Stimulated activated CD4-positive, alpha-beta T cell treated with anti-CD3 and anti-CD28 coated beads, TNF-alpha, amount 100 ng/mL, for 1 hour (primary cell): ENCODE measurements around the gene PRKCQ.

Experiments used
- DNase-seq, 3 donors: peaks; one replicate each; pipeline ENCODE4 v3.0.0-alpha.2; 2020; ENCODE audit warnings: low read depth in 3 of 3, low spot score in 1 of 3

The PRKCQ gene

DNA sequence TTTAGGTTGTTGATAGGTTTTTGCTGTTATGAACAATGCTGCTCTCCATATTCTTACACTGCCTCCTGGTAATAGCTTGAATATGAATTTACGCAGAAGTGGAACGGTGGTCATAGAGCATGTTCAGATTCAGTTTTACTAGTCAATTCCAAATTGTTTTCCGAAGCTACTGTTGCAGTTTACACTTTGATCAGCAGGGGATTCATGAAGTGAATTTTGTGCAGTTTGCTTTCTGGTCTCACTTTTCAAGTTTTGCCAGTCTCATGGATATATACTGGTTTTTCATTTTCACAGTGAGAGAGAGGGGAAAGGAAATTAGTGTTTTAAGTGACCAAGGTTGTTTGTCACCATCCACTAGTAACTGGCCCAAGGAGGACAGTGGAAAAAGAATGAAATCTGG, 171.3 kb downstream of the PRKCQ start:
- no peak for DNase-seq

- no peak for DNase-seq
Measured at GRCh38 chr10:6407034-6407721, 172.9 kb downstream of the PRKCQ start.

DNA sequence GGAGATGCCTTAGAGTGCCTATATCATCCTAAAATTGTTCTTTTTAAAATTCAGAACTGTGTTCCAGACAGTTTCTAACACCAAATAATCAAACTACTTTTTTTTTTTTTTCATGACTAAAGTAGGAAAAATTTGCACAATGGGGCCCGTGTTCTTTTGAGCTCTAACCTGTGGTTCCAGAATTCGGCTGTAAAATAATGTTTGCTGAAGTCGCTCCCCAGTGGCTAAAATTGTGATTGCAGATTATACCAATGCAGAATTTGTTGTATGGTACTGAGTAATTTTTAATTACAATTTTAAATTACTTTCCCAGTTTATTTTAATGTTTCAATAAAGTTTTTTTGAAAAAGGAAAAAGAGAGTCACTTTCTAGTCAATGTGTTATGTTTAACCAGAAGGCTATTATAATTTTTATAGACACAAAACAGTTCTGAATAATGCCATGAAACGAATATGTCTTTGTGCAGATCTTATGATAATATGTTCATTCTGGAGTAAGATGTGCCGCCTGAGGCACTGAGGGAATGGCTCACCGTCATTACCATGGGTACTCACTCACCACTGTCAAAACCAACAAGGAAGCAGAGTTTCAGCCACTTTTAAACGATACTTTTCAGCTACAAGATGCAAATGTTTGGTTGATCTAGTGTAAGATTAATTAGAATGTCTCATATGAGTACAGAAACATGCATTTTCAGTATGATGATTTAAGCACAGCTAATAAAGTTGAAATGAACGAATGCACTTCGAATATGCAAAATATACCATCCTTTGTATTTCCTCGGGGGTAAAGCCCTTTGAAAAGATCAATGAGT, 173.6 kb downstream of the PRKCQ start:
- no peak for DNase-seq

GRCh38 chr10:6405713-6406112, 174.4 kb downstream of the PRKCQ start:
- no peak for DNase-seq

GRCh38 chr10:6404127-6405072, 175.7 kb downstream of the PRKCQ start:
- no peak for DNase-seq

GRCh38 chr10:6402960-6403359, 177.1 kb downstream of the PRKCQ start:
- no peak for DNase-seq

- no peak for DNase-seq
Measured at GRCh38 chr10:6402349-6402709, 177.7 kb downstream of the PRKCQ start.

GRCh38 chr10:6401558-6402348, 178.3 kb downstream of the PRKCQ start:
- DNase-seq = peak in 2 of 3 donors; percentile 22 to 29

- DNase-seq = no peak
Measured at GRCh38 chr10:6400821-6401465, 179.1 kb downstream of the PRKCQ start.

- DNase-seq = no peak
Measured at GRCh38 chr10:6400331-6400730, 179.7 kb downstream of the PRKCQ start.

GRCh38 chr10:6399879-6400278, 180.2 kb downstream of the PRKCQ start:
- DNase-seq = no peak

DNA sequence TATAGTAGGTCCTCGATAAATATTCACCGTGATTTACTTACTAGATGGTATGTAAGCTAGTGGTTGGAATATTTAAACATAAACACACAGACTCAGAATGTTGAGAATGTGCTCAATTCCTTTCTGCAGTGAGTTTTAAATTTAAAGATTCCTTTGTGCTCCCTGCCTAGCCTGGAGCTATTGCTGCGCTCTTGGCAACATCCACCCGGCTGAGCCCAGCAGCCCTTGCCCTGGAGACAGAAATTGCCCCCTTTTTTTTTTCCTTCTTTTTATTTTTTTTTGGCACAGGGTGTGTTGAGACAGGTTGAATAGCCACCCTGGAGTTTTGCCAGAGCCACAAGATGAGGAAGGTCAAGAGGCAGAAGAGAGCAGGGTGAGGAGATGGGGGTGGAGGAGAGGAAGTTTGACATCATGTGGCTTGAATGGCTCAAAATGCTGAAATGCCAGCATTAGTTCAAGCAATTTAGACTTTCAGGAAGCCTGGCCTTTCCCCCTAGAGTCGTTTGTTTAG, 180.8 kb downstream of the PRKCQ start:
- DNase-seq = no peak

GRCh38 chr10:6398399-6398798, 181.7 kb downstream of the PRKCQ start:
- no peak for DNase-seq

GRCh38 chr10:6396652-6397051, 183.4 kb downstream of the PRKCQ start:
- no peak for DNase-seq

GRCh38 chr10:6396226-6396625, 183.8 kb downstream of the PRKCQ start:
- no peak for DNase-seq

DNA sequence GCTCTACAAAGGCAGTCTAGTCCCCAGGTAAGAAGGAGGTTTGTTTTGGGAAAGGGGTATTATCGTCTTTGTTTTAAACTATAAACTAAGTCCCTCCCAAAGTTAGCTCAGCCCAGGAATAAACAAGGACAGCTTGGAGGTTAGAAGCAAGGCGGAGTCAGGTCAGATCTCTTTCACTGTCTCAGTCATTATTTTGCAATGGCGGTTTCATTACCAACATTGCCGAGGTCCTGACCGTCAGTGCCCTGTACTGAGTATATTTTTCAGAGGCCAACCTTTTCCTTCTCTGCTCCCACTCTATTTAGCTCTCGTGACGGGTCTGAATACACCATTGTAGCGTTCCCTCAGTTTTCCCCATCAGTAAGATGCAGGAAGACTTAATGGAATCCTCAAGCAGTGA, 184.5 kb downstream of the PRKCQ start:
- DNase-seq = no peak

DNA sequence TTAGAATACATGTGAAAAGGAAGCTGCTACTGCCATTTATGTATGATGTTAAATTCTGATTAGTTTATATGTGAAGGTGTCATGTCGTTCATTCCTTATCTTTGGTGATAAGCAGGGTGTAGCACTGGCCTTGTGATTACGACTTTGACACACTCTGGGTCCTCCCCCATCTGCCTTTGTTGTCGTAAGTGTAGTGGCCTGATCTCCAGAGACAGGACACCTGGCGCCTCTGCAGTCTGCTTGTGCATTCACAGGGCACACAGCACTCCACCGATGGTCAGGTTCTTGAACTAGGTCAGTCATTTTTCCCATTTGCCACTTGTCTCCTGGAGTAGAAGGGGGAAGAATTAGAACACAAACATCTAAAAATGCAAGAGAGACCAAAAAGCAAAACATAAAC, 186.0 kb downstream of the PRKCQ start:
- DNase-seq = no peak

- DNase-seq = no peak
Measured at GRCh38 chr10:6393168-6393567, 186.9 kb downstream of the PRKCQ start.

DNA sequence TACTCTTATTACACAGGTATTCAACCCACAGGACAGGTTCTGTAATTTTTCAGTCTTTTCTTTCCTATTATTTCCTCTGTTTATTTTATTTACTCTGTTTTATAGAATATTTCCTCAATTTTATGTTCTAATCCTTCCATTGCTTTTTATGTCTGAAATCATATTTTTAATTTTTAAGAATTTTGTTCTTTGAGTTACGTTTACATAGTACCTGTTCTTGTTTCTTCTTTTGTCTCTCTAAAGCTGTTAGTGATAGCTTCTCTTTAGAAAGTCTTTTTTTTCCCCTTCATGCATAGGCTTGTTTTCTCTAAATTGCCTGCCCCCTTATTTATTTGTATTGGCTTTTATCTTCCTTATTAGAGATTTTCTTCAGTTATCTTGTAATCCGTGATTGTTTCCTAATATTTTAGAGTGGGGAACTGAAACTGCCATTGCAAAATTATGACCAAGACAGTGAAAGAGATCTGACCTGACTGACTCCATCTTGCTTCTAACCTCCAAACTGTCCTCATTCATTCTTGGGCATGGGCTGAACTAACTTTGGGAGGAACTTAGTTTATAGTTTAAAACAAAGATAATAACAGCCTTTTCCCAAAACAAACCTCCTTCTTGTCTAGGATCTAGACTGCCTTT, 189.7 kb downstream of the PRKCQ start:
- no peak for DNase-seq
